Inflammatory macrophage treated with lipopolysaccharide for 1 hour (primary cell): ENCODE results near the gene TLN1.

Source experiments
- DNase-seq, 2 donors: peaks; one replicate each; pipeline ENCODE4 v3.0.0-alpha.2; 2020 to 2022

The TLN1 gene

DNA sequence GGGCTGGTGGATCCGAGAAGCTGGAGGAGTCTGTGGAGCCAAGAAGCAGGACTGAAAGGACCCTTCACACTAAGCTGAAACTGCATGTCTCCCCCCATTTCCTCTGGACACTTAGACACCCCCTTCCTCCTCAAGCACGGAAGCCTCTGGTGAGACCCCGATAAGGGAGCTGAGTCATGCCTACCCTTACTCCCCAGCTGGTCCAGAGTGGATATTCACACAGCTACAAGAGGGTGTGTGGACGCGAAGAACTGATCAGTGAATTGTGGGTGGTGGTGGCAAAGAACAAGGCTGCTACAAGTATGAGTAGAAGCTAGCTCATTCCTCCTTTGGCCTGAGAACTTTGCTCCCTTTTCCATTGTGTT is 4.3 kb downstream of the TLN1 start:
- DNase-seq: no peak

DNA sequence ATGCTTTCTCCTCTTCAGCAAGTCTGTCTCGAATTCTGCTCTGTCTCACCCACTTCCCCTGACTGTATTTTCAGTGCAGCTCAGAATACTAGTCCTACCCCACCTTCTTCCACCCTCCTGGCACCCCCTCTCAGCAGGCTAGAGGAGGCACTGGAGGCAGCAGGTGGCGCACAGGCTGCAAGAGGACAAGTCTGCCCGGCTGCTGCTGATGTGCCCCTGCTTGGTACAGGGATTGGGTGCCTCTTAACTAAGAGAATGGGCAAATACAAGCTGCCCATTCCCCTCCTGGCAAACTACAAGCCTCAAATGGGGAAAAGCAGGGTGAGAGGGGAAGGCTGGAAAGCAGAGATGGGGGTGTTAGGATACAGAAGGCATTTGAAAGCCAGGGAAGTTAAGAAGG is 5.1 kb downstream of the TLN1 start:
- no peak for DNase-seq

DNA sequence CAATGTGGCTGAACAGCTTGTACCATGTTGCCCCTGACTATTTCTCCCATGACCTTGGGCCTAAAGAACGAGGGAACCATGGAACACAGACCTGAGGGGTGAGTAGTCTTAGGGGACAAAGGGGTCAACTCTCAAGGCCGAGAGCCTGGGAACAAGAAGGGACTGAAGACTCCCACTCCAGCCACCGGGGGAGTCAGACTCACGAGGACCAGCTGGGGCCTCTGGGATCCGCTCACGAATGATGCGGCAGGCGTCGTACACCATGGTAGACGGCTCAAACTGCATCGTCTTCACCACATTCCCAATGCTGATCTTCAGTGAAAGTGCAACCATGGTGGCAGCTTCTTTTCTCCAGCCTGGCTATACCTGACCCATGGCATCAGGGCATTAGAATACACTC is 6.6 kb downstream of the TLN1 start:
- no peak for DNase-seq

DNA sequence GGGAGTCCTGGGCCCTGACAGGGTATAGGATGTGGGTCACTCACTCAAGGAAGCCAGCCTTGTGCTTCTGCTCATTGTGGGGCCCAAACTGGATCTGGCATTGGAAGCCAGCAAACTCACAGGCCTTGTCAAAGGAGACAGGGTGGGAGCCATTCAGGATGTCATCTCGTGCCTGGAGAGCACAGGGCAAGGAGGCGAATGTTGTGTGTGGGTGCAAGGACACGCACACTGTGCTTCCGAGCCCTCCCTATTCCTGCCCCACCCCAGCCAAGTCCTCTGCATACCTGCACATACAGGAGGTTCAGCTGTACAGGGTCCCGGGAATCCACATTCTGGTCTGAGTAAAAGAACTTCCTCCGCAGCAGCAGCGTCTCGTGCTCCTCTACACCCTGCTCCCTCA is 8.1 kb downstream of the TLN1 start:
- no peak for DNase-seq

DNA sequence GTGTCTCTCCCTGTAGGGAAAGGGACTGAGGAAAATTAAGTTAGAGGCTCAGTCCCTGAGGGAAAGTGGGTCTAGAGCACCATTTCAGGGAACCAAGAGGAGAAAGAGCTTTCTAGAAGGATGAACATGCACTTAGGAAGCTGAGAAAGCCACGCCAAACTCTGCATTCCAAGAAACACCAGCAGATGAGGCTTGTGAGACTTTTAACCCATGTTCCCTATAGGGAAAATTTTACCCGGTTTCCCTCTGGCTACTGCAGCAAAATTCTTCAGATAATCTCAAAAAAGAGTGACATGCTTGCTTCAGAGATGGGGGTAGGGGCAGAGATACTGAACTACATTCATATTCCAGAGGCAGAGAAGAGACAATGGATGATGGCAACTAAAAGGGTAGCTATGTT is 8.6 kb downstream of the TLN1 start:
- DNase-seq: no peak

DNA sequence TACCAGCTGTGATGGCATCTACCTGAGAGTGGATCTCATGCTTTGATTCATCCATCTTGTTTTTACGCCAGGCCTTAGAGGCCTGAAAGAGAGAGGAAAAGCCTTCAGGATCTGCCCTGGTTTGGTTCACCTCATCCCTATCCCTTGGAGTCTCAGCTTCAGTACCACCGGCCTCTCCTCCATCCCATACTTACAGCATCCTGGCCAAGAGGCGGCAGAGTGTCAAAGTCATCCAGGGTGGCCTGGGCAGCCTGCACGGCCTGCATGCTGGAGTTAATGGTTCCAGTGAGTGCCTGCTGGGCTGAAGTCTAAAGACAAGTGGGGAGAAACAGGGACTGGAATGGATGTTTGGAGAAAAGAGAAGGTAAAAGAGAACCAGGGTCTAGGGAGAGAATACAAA is 12.4 kb downstream of the TLN1 start:
- no peak for DNase-seq

DNA sequence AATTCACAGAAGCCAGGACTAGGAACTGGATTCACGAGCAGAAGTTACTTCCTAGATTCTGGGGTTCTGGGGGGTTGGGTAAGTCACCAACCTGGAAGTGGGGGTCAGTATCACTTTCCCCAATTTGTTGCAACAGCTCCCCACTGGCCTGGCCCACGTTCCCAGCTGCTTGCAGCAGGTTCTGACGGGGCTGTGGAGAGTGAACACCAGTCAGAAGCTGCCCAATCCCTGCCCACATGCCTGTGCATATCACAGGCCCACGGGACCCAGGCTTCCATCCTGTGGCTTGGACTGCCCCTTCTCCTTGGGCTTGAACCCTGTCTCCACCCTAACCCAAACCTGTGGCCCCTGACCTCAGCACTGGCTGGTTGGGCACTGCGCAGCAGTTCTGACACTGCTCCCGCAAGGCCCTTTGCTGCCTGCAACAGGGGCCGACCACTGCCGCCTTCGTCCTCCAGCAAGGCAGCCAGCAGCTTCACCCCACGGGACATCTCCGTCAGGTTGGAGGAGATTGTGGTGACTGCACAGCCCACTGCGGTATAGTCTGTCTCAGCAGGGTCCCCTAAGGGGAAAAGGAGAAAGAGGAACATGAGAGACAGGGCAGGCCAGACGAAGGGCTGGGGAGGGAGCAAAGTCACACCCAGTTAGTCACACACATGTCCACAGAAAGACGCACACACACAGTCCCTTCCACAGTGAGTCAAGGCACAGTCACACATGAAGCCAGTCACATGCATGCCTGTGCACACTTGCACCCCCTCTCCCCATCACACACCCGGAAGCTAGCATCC is 13.1 kb downstream of the TLN1 start:
- DNase-seq: peak; percentile 8 to 47

DNA sequence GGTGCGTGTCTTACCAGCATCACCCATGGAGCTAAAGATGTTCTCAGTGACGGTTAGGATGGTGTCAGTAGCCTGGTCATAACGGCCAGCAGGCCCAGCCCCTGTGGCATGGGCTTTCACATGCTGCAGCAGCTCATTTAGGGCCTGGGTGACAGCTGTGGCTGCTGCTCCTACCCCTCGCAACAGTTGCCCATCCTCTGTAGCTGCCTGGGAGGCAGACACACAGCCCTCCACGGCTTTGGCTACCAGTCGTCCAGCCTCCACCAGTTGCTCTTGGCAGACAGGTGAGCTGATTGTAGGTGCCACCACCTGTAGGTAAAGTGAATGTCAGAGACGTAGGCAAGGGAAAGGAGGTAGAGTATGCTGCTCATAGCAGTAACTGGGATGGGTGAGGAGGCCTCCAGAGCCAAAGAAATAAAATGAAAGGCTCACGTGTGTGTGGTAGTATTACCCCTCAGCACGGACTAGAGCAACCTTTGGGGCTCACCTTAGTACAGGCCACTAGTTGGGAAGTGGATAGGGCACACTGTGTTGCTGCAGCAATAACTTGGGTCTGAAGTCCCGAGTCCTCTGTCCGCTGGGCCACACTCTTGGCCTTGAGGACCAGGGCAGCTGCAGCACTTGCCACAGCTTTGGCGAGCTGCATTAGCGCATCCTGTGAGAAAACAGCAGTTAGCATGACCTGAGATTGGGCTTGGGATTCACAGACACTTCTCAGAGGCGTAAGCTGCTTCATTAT is 14.7 kb downstream of the TLN1 start:
- no peak for DNase-seq

DNA sequence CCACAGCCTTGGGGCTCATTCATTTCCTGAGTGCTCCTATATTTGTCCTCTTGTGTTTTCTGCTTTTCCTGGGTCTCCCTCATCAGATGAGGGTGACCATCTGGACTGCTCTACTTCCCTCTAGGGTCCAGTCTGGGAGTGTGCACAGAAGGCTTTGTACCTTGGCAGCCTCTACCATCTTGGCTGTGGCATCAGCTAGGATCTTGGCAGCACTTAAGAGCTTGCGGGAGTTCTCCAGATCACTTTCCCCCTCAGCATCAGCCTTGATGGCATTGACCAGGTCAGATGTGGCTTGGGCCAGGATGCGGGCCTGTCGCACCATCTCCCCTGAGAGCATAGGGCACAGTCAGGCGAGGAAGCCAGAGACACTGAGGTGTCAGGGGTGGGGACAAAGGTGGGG is 15.8 kb downstream of the TLN1 start:
- no peak for DNase-seq

DNA sequence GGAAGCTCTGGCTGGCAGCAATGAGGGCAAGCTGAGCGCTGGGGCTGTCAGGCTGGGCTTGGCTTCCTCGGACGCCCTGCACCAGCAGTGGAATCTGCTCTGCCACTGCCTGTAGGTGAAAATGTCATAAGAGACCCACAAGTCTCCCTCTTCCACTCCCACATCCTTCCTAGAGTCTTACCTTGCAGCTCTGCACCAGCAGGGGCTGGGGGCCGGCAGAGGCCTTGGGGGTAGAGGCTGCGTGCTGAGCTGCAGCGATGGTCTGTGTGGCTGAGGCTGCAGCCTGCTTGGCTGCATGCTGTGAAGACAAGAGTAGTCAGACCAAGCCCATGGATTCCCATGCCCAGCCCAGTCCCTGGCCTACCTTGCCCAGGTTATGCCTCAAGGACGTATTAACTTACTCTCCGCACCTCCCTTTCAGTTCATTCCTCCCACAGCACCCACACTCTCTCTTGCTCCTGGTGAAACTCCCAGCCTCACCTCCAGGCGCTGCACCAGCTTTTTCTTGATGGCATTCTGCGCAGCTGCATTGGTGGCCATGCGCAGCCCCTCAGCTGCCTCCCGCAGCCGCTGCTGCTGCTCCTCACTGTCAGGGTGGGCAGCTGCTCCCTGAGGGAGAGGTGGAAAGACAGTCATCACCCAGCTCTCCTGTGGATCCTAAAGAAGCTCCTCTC is 17.3 kb downstream of the TLN1 start:
- no peak for DNase-seq

DNA sequence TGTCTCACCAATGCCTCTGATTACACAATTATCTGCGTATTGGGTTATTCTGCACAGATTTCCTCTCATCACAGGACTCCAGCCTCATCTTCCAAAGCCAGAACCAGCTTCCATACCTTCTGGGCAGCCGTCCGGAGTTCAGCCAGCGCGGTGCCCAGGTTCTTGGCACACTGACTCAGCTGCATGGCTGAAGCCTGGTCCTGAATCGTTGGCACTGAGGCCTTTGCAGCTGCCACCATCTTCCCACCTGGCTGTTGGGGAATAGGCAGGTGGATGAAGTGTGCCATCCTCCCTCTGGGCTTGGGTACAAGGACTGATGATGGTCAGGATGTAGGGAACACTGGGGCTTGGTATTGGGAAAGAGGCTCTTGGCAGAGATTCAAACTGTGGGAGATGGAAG is 17.9 kb downstream of the TLN1 start:
- no peak for DNase-seq

DNA sequence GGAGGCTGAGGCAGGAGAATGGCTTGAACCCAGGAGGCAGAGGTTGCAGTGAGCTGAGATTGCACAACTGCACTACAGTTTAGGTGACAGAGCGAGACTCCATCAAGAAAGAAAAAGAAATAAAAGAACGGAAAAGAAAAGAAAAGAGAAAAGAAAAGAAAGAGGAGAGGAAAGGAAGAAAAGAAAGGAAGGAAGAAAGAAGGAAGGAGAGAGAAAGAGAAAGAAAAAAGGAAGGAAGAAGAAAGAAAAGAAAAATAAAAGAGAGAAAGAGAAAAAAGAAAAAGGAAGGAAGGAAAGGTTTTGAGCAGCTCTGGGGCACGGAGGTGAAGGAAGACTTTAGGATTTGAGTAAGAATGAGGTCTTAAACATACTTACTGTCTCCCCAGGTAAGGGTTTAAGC is 18.4 kb downstream of the TLN1 start:
- DNase-seq: no peak

DNA sequence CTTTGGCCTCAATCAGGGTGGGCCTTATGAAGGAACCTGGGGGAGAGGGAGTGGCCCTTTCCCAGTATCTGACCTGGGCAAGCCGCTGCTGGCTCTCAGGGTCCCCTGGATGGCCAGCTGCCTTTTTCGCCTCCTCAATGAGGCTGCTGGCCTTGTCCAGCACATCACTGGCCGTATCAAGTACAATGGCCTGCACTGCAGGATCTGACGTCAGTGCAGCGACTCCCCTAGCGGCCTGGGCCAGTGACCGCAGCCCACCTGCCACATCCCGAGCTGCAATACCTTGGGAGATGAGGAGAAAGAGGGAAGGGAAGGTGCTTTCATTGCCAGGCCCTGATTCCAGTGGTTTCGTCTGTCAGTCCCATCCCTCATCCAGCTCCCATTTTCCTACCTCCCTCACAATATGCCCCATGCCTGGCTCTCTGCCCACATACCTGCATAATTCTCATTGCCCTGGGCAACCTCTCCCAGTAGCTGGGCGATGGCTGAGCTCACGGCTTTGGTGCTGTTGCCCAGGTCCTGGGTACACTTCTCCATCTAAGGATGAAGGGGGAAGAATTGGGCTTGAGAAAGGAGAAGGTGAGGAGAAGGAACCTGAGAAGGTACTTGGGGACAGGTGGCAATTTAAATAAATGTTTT is 19.1 kb downstream of the TLN1 start:
- DNase-seq: no peak

DNA sequence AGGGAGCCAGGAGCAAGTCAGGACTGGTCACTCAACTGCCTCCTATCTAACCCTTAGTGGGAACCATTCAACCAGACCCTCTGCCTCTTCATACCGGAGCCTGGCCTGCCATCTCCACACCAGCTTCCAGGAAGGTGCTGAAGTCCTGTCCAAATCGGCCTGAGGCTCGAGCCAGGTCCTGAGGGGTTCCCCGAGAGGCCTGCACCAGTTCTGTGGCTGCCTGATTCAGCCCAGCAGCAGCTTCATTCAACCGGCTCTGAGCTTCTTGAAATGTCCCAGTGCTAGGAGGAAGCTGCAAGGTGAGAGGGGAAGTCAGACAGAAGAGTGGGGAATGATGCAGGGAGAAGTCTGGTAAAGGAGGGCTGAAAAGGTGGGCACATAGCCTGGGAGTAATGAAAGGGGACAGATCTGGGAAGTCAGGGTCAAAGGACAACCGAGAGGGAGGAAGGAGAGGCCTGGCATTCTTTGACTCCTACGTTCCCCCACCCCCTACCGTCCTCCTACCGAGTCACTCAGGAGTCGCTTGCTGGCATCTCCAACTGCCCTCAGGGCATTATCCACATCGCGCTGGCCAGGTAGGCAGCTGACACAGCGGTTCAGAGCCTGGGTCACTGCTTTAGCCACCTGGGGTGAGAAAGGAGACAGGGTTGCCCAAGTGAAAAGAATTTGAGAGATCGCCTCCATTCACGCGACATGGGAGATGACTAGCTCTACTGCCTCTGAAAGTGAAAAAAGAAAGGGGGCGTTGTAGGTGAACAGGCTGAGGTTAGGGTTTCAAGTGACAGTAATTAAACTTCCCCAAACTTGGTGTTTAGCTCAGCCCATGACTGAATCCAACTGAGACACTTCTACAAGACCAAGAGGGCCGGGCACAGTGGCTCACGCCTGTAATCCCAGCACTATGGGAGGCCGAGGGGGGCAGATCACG is 20.2 kb downstream of the TLN1 start:
- no peak for DNase-seq

DNA sequence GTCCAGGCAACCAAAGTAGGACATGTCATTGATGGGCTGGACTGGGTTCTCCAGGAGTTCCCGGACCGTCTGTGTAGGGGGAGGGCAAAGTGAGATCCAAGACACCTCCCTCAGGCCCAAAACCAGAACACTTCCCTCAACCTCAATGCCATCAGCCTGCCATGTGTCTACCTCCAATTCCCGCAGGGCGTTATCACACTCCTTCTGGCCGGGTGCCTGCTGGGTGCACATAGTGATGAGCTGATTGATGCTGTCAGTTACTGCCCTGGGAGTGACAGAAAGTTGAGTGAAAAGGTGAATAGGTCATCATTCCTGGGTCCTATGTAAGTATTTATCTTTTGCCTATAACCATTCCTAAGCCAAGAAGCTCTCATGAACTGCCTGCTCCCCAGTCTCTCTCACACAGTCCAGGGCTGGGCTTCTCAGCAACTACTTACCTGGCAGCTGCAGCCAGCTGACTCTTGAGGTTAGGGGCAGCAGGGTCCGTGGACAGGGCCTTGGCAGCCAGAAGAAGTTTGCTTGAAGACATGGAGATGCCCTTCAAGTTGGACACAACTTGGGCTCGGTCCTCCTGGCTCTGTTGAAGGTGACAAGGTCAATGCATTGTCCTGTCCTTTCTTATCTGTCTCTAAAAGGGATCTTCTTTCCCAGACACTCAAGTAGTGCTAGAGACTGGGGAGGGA is 21.0 kb downstream of the TLN1 start:
- no peak for DNase-seq

DNA sequence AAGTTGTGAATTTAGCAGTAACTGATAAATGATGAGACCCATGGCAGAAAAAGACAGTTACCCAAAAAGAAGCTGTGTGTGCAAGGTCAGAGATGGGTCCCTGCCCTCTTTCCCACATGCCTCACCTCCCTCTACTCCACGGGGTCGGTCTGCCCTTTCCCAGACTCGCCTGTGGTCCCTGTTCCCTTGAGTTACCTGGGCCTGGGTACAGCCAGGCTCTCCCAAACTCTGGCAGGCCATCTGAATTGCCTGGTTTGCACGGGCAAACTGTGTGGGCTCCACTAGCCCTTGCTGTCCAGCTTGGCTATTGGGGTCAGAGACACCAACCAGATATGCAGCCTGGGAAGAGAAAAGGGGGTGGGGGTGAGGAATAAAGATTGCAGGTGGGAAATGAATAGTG is 23.8 kb downstream of the TLN1 start:
- no peak for DNase-seq

DNA sequence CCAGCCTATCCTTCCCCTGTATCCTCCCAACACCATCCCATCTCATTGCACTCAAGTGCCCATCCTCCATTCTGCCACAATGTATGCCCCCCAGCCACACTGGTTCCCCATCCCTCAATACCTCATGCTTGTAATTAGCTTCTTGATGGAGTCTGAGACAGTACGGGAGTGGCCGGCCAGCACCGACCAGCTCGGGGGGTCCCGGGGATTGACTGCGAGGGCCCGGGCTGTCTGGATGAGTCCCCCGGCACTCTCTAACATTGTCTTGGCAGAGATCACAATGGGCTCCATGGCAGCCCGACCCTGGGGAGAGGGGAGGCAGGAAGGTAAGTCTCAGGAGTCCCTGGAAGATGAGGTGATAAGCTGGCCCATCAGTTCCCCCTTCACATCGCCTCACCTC is 25.0 kb downstream of the TLN1 start:
- no peak for DNase-seq

DNA sequence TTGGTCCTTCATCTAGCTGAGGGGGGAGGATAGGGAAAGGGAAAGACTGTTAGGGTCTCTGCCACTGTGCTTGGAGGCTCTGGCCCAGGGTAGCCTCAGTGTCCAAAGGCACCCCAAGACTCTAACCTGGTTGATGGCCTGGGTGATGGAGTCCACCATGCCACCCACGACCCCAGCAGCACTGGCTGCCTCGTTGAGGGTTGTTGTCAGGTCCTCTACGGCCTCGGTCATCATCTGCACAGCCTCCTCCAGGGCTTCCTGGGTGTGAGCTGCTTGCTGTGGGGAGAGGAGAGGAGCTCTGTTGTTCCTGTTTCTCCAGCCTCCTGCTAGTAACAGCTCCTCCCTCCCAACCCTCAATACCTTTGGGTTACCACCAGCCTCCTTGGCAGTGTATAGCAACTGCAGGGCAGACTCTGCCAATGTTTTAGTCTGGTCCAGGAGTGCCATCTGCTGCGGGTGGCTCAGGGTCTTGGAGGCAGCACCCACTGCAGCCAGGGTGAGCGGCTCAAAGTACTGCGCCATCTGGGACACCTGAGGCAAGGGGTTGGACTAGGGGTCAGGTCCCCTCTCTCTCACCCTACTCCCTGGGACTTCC is 26.1 kb downstream of the TLN1 start:
- DNase-seq: no peak

DNA sequence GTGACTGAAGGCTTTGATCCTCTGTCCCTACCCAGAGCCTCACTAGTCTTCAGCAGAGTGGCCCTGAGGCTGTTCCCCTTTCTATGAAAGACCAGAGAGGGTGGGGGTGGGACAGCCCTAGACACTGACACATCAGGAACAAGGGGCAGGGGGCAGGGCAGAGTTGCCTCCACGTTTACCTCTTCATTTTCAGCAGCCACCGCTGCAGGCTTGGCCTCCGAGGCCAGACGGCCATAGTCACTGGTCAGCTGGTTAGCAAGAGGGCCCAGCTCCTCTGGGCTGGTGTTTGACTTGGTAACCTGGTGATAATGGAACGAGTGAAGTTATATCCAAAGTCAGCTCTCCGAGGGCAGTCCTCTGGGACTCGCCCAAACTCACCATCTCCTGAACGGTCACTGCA is 26.6 kb downstream of the TLN1 start:
- DNase-seq: no peak

DNA sequence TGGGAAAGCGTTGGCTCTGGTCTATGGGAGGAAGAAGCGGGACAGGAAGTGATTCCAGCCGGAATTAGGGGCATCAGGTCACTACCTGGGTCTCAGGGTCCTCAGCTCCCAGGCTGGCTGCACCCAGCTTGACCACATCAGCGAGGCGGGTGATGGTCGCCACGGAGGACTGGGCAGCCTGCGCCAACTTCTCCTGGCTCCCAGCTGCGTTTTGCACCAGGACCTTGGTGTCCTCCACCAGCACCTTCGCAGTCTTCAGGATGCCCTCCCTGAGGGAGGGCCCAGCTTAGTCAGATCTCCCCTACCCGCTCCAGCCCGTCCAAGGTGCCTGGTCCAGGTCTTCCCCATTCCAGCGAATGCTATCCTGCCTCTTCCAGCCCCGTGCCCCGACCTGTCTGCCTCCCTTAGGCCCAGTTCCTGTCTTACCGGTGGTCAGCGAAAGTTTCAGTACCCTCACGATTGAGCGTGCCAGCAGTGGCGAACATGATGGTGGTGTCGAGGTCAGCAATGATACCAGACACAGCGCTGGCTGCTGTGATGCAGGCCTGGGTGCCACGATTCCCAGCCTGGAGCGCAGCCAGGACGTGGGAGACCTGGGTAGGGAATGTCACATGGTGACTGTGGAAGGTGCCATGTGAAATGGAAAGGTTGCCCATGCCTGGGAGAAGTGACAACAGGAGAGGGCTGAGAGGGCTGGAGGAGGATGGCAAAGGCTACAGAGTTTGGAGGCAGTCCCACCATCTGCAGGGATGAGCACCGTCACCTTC is 27.9 kb downstream of the TLN1 start:
- no peak for DNase-seq

DNA sequence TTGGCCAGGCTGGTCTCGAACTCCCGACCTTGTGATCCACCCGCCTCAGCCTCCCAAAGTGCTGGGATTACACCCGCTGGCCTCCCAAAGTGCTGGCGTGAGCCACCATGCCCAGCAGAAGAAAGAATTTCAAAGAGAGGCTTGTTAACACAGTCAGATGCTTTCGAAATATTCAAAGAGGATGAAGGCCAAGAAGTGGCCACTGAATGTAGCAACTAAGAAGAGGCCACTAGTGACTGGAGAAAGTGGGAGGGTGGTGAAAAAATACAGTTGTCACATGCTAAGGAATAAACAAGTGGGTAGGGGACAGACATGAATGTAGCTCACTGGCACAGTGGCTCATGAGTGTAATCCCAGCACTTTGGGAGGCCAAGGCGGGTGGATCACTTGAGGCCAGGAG is 29.3 kb downstream of the TLN1 start:
- peak in 1 of 2 donors; percentile 34 for DNase-seq
